ENCODE measurements around the gene RAD52.
"Not testable (repeated sequence)": the region's sequence is repeated elsewhere in the genome, so short reads cannot be mapped to it uniquely, and the experiment has no call there.

RAD52 gene

GRCh38 chr12:938810-939209 lies 10.7 kb downstream of the RAD52 start:
- no peak for DNase-seq (ENCODE audit: low read depth, low spot score)
- Histone ChIP-seq H3K27ac (ENCODE audit: low read length) (no peak overlapping the region), H3K9me3 (ENCODE audit: control insufficient read depth, insufficient read depth, low read length) (no peaks in the 10 kb centered on the region), H3K4me1 (ENCODE audit: control insufficient read depth, insufficient read depth, low read length) (no peaks in the 10 kb centered on the region), H3K36me3 (ENCODE audit: control insufficient read depth, insufficient read depth, low read length) (no peaks in the 10 kb centered on the region), H3K4me3 (ENCODE audit: low read length) (no peak overlapping the region), H3K27me3 (ENCODE audit: control insufficient read depth, insufficient read depth, low read length) (no peaks in the 10 kb centered on the region)
- no CpG with 5 or more reads among the region's 3 CpGs for WGBS (ENCODE audit: insufficient coverage, insufficient read length)

DNA sequence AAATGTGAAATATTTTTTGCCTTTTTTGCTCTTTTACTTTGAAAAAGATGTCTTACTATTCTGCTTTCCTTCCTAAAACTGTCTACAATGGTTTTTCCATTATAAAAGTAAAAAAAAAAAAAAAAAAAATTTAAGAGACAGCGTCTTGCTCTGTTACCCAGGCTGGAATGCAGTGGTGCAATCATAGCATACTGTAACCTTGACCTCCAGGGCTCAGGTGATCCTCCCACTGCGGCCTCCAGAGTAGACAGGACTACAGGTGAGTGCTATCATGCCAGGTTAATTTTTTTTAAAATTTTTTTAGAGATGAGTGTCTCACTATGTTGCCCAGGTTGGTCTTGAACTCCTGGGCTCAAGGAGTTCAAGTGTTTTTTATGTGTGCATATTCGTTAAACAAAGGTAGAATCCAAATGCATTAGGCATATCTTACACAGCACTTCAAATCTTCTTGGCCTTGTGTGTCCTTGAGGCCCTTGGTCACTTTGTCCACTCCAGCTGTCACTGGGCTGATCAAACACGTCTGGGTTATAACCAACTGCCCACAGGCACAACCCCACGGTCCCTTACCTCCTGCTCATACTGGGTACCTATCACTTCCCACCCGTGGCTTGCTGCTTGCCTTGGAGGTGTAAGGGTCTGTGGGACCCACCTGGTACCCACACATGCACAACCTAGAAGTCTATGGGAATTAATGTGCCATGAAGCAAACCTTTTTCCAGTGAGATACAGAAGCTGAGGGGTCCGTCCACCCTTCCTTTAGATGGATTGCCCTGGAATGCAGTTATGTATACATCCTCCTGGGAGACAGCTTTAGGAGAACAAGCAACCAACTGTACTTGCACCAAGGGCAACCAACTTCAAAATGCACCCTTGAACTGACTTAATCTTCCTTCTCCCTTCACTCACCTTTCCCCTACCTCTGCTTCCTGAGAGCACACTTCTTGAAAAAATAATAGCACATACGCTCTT lies 12.8 kb downstream of the RAD52 start:
- Histone ChIP-seq H3K9me3 (ENCODE audit: control insufficient read depth, insufficient read depth, low read length) (no peaks in the 10 kb centered on the region), H3K4me1 (ENCODE audit: control insufficient read depth, insufficient read depth, low read length) (no peaks in the 10 kb centered on the region), H3K27me3 (ENCODE audit: control insufficient read depth, insufficient read depth, low read length) (no peaks in the 10 kb centered on the region), H3K4me3 (ENCODE audit: low read length) (no peak overlapping the region), H3K27ac (ENCODE audit: low read length) (no peak overlapping the region), H3K36me3 (ENCODE audit: control insufficient read depth, insufficient read depth, low read length) (peaks cover 2% of the 10 kb centered on the region; the same call in 1 of the 2 replicates)
- no peak for DNase-seq (ENCODE audit: low read depth, low spot score)
- WGBS (ENCODE audit: insufficient coverage, insufficient read length), result no CpG with 5 or more reads among the region's 8 CpGs

DNA sequence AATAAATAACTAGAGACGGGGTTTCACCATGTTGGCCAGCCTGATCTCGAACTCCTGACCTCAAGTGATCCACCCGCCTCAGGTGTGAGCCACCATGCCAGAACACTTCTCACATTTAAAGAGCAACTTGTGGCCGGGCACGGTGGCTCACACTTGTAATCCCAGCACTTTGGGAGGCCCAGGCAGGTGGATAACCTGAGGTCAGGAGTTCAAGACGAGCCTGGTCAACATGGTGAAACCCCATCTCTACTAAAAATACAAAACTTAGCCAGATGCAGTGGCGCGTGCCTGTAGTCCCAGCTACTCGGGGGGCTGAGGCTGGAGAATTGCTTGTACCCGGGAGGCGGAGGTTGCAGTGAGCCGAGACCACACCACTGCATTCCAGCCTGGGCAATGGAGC lies 13.6 kb downstream of the RAD52 start:
- not testable (repeated sequence) for H3K27ac ChIP-seq (ENCODE audit: low read length); H3K36me3 ChIP-seq (ENCODE audit: control insufficient read depth, insufficient read depth, low read length); H3K4me3 ChIP-seq (ENCODE audit: low read length); H3K4me1 ChIP-seq (ENCODE audit: control insufficient read depth, insufficient read depth, low read length); H3K27me3 ChIP-seq (ENCODE audit: control insufficient read depth, insufficient read depth, low read length); H3K9me3 ChIP-seq (ENCODE audit: control insufficient read depth, insufficient read depth, low read length); DNase-seq (ENCODE audit: low read depth, low spot score)
- WGBS (ENCODE audit: insufficient coverage, insufficient read length), result no CpG with 5 or more reads among the region's 12 CpGs

- no peaks in the 10 kb centered on the region for H3K9me3 ChIP-seq (ENCODE audit: control insufficient read depth, insufficient read depth, low read length)
- H3K27ac ChIP-seq (ENCODE audit: low read length), result no peak overlapping the region
- WGBS (ENCODE audit: insufficient coverage, insufficient read length), result no CpG with 5 or more reads among the region's 4 CpGs
- H3K36me3 ChIP-seq (ENCODE audit: control insufficient read depth, insufficient read depth, low read length), result peaks cover 19% of the 10 kb centered on the region; the same call in 1 of the 2 replicates
- no peaks in the 10 kb centered on the region for H3K4me1 ChIP-seq (ENCODE audit: control insufficient read depth, insufficient read depth, low read length)
- H3K27me3 ChIP-seq (ENCODE audit: control insufficient read depth, insufficient read depth, low read length), result no peaks in the 10 kb centered on the region
- no peak overlapping the region for H3K4me3 ChIP-seq (ENCODE audit: low read length)
- no peak for DNase-seq (ENCODE audit: low read depth, low spot score)
These were observed 17.9 kb downstream of the RAD52 start for GRCh38 chr12:931591-931990.

GRCh38 chr12:931060-931459 lies 18.4 kb downstream of the RAD52 start:
- no peak overlapping the region for H3K4me3 ChIP-seq (ENCODE audit: low read length)
- no peaks in the 10 kb centered on the region for H3K4me1 ChIP-seq (ENCODE audit: control insufficient read depth, insufficient read depth, low read length)
- DNase-seq (ENCODE audit: low read depth, low spot score), result no peak
- WGBS (ENCODE audit: insufficient coverage, insufficient read length), result no CpG with 5 or more reads among the region's 5 CpGs
- H3K27me3 ChIP-seq (ENCODE audit: control insufficient read depth, insufficient read depth, low read length), result no peaks in the 10 kb centered on the region
- no peak overlapping the region for H3K27ac ChIP-seq (ENCODE audit: low read length)
- H3K9me3 ChIP-seq (ENCODE audit: control insufficient read depth, insufficient read depth, low read length), result no peaks in the 10 kb centered on the region
- peaks cover 21% of the 10 kb centered on the region; the same call in 1 of the 2 replicates for H3K36me3 ChIP-seq (ENCODE audit: control insufficient read depth, insufficient read depth, low read length)

GRCh38 chr12:926641-927040 lies 22.9 kb downstream of the RAD52 start:
- H3K4me3 ChIP-seq (ENCODE audit: low read length), result no peak overlapping the region
- no peaks in the 10 kb centered on the region for H3K27me3 ChIP-seq (ENCODE audit: control insufficient read depth, insufficient read depth, low read length)
- H3K4me1 ChIP-seq (ENCODE audit: control insufficient read depth, insufficient read depth, low read length), result no peaks in the 10 kb centered on the region
- no peak overlapping the region for H3K27ac ChIP-seq (ENCODE audit: low read length)
- no peak for DNase-seq (ENCODE audit: low read depth, low spot score)
- no peaks in the 10 kb centered on the region for H3K9me3 ChIP-seq (ENCODE audit: control insufficient read depth, insufficient read depth, low read length)
- no CpG with 5 or more reads among the region's 12 CpGs for WGBS (ENCODE audit: insufficient coverage, insufficient read length)
- peaks cover 22% of the 10 kb centered on the region; the same call in 1 of the 2 replicates for H3K36me3 ChIP-seq (ENCODE audit: control insufficient read depth, insufficient read depth, low read length)

- Histone ChIP-seq H3K4me1 (ENCODE audit: control insufficient read depth, insufficient read depth, low read length) (no peaks in the 10 kb centered on the region), H3K27ac (ENCODE audit: low read length) (no peak overlapping the region), H3K27me3 (ENCODE audit: control insufficient read depth, insufficient read depth, low read length) (no peaks in the 10 kb centered on the region), H3K4me3 (ENCODE audit: low read length) (no peak overlapping the region), H3K9me3 (ENCODE audit: control insufficient read depth, insufficient read depth, low read length) (no peaks in the 10 kb centered on the region), H3K36me3 (ENCODE audit: control insufficient read depth, insufficient read depth, low read length) (peaks cover 11% of the 10 kb centered on the region; the same call in 1 of the 2 replicates)
- no CpG with 5 or more reads among the region's 2 CpGs for WGBS (ENCODE audit: insufficient coverage, insufficient read length)
- no peak for DNase-seq (ENCODE audit: low read depth, low spot score)
These were observed 27.2 kb downstream of the RAD52 start for GRCh38 chr12:922285-922684.

DNA sequence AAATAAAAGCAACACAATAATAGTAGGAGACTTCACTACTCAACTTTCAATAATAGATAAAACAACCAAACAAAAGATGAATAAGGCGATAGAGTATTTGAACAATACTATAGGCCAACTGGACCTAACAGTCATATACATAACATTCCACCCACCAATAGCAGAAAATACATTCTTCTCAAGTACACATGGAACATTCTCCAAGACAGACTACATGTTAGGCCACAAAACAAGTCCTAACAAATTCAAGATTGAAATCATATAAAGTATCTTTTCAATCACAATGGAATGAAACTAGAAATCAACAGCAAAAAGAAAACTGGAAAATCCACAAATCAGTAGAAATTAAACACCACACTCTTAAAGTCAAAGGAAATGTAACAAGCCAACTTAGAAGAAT lies 28.8 kb downstream of the RAD52 start:
- DNase-seq (ENCODE audit: low read depth, low spot score), result no peak
- WGBS (ENCODE audit: insufficient coverage, insufficient read length), result no CpG with 5 or more reads among the region's 1 CpG
- no peaks in the 10 kb centered on the region for H3K9me3 ChIP-seq (ENCODE audit: control insufficient read depth, insufficient read depth, low read length)
- H3K4me3 ChIP-seq (ENCODE audit: low read length), result no peak overlapping the region
- no peak overlapping the region for H3K27ac ChIP-seq (ENCODE audit: low read length)
- H3K27me3 ChIP-seq (ENCODE audit: control insufficient read depth, insufficient read depth, low read length), result no peaks in the 10 kb centered on the region
- H3K36me3 ChIP-seq (ENCODE audit: control insufficient read depth, insufficient read depth, low read length), result peaks cover 7% of the 10 kb centered on the region
- no peaks in the 10 kb centered on the region; the same call in 1 of the 2 replicates for H3K4me1 ChIP-seq (ENCODE audit: control insufficient read depth, insufficient read depth, low read length)

DNA sequence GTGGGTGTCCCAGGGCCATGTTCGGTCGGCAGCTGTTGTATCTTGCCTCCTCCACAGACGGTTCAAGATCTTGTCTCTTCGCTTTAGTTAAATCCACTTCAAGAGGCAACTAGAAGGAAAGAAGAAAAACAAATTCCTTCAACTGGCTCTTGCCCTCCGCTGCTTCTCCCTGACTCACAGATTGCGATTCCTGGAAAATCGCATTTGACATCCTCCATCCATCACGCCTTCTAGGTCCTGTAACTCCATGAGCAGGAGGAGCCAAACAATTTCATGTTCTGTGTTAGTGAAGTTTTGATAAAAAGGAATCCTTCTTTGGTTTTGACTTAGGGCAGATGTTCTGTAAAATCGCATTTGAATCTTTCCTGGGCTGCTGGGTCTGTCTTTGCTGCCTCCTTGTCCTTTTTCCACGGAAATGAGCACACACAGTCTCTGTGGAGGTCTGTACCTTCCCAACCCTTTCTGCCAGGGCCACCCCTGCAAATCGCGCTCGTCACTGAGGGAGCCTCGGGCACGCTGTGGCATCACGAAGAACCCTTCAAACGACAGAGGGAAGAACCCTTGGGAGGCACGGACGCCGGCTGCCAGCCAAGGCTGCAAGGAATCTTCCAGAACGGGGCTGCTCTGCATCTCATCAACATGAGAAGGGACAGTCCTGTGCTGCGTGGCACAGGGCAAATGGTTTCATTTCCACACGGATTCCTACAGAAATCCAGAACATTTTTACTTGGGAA lies 32.6 kb downstream of the RAD52 start:
- WGBS (ENCODE audit: insufficient coverage, insufficient read length), result no CpG with 5 or more reads among the region's 23 CpGs
- H3K36me3 ChIP-seq (ENCODE audit: control insufficient read depth, insufficient read depth, low read length), result peaks cover 14% of the 10 kb centered on the region

DNA sequence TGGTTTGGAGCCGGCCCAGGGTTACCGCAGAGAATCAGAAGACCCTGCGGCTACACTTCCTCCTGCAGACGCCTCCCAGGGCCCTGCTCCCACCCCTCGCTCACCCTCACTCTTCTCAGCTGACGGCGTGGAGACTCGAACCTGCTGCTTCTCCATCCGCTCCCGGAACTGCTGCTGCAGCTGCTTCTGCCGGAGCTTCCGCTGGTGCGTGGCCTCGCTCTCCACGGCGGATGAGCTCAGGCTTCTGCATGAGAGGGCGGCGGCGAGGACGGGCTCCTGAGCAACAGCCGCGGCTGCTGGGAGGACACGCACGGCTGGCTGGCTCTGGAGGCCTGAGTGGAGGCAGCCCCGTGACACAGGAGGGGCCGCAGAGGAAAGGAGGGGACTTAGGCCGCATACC lies 33.3 kb downstream of the RAD52 start:
- WGBS (ENCODE audit: insufficient coverage, insufficient read length), result no CpG with 5 or more reads among the region's 27 CpGs
- no peak for DNase-seq (ENCODE audit: low read depth, low spot score)
- Histone ChIP-seq H3K9me3 (ENCODE audit: control insufficient read depth, insufficient read depth, low read length) (no peaks in the 10 kb centered on the region), H3K4me1 (ENCODE audit: control insufficient read depth, insufficient read depth, low read length) (no peaks in the 10 kb centered on the region; the same call in 1 of the 2 replicates), H3K36me3 (ENCODE audit: control insufficient read depth, insufficient read depth, low read length) (peaks cover 14% of the 10 kb centered on the region), H3K27me3 (ENCODE audit: control insufficient read depth, insufficient read depth, low read length) (no peaks in the 10 kb centered on the region), H3K4me3 (ENCODE audit: low read length) (no peak overlapping the region), H3K27ac (ENCODE audit: low read length) (no peak overlapping the region)

More for the DNA sequence above, 32.6 kb downstream of the RAD52 start:
- no peaks in the 10 kb centered on the region for H3K27me3 ChIP-seq (ENCODE audit: control insufficient read depth, insufficient read depth, low read length)
- H3K27ac ChIP-seq (ENCODE audit: low read length), result no peak overlapping the region
- H3K4me3 ChIP-seq (ENCODE audit: low read length), result no peak overlapping the region
- no peaks in the 10 kb centered on the region for H3K9me3 ChIP-seq (ENCODE audit: control insufficient read depth, insufficient read depth, low read length)
- no peaks in the 10 kb centered on the region; the same call in 1 of the 2 replicates for H3K4me1 ChIP-seq (ENCODE audit: control insufficient read depth, insufficient read depth, low read length)
- no peak for DNase-seq (ENCODE audit: low read depth, low spot score)
